H1 (cell line): ENCODE results near the gene STX11. TPM values are rescaled to one million over a fixed set of nuclear protein-coding genes. Genes with fewer than 3 reads are reported as not detected.
A peak's percentile ranks its signal among the peaks of the same experiment; 100 is the strongest.

ENCODE experiments used
- CTCF ChIA-PET: fragments of 300-600 bp; sonication (Branson Sonifier 250); formaldehyde crosslinking; loops from one replicate; lab custom pipeline; 2021; ENCODE audit not compliant: partially characterized antibody; lab: Charles Lee
- POLR2A ChIA-PET: fragments of 300-600 bp; sonication (Branson Sonifier 250); formaldehyde crosslinking; loops from one replicate; lab custom pipeline; 2021; ENCODE audit warnings: inconsistent platforms; ENCODE audit not compliant: partially characterized antibody; lab: Charles Lee
- DNase-seq, 2 experiments: peaks; one replicate each; pipeline versions ENCODE4 v3.0.0 to v3.0.0-alpha.2; 2010 to 2022; ENCODE audit warnings: low spot score in 2 of 2, low read depth in 1 of 2, mixed read lengths in 1 of 2
- FAIRE-seq: peaks from 2 replicates; lab custom pipeline; 2011; peaks lifted over from hg19 to GRCh38; lab: Jason Lieb, UNC
- H2AFZ ChIP-seq: 2 replicates; pipeline ENCODE4 v1.8.1; 2012; ENCODE audit warnings: low read length, inconsistent platforms
- H2AK5ac ChIP-seq: 2 replicates; pipeline ENCODE4 v1.6.1; 2013; ENCODE audit warnings: low read depth, low read length
- H2BK120ac ChIP-seq: replicated peaks from 2 replicates; pipeline ENCODE3; 2013; ENCODE audit warnings: low read depth, low read length, inconsistent platforms
- H2BK12ac ChIP-seq: 2 replicates; pipeline ENCODE4 v1.6.1; 2013; ENCODE audit warnings: low read depth, low read length
- H2BK15ac ChIP-seq: 2 replicates; pipeline ENCODE4 v1.6.1; 2013; ENCODE audit warnings: low read length
- H2BK20ac ChIP-seq: 2 replicates; pipeline ENCODE4 v1.6.1; 2013; ENCODE audit warnings: low read length
- H2BK5ac ChIP-seq: 2 replicates; pipeline ENCODE4 v1.6.1; 2013; ENCODE audit warnings: low read depth, low read length
- H3K14ac ChIP-seq: 2 replicates; pipeline ENCODE4 v1.6.1; 2013; ENCODE audit warnings: inconsistent platforms; ENCODE audit not compliant: insufficient read length
- H3K18ac ChIP-seq: 2 replicates; pipeline ENCODE4 v1.6.1; 2013; ENCODE audit warnings: low read length; ENCODE audit errors: extremely low read depth
- H3K23ac ChIP-seq: 2 replicates; pipeline ENCODE4 v1.6.1; 2013; ENCODE audit warnings: inconsistent platforms; ENCODE audit not compliant: insufficient read length
- H3K23me2 ChIP-seq: 2 replicates; pipeline ENCODE4 v1.6.1; 2013; ENCODE audit warnings: low read depth, low read length
- H3K27ac ChIP-seq: 2 replicates; pipeline ENCODE4 v1.6.1; 2011; ENCODE audit warnings: low read depth, low read length, inconsistent platforms
- H3K27me3 ChIP-seq, 4 experiments: replicated peaks in 1 of 4; 1 replicate in 1 of 4; 2 replicates in 3 of 4; pipeline versions ENCODE4 v1.6.1 to v1.8.1; 2011 to 2013; ENCODE audit warnings: low read length in 3 of 4, mild to moderate bottlenecking in 3 of 4, inconsistent platforms in 2 of 4, mixed read lengths in 2 of 4, moderate library complexity in 1 of 4; ENCODE audit not compliant: control insufficient read depth in 3 of 4, insufficient read depth in 3 of 4; ENCODE audit errors: extremely low read depth in 1 of 4
- H3K36me3 ChIP-seq, 4 experiments: 2 replicates each; pipeline versions ENCODE4 v1.6.1 to v1.8.1; 2011 to 2013; ENCODE audit warnings: mild to moderate bottlenecking in 4 of 4, low read length in 3 of 4, moderate library complexity in 2 of 4, control low read depth in 1 of 4, inconsistent platforms in 1 of 4; ENCODE audit not compliant: insufficient read depth in 4 of 4, control insufficient read depth in 2 of 4
- H3K4ac ChIP-seq: replicated peaks from 2 replicates; pipeline ENCODE3; 2013; ENCODE audit warnings: low read length, low read depth, mixed read lengths, inconsistent platforms; ENCODE audit not compliant: insufficient read length
- H3K4me1 ChIP-seq, 4 experiments: replicated peaks in 1 of 4; 1 replicate in 1 of 4; 2 replicates in 3 of 4; pipeline versions ENCODE4 v1.6.1 to v1.8.1; 2011 to 2013; ENCODE audit warnings: low read length in 3 of 4, inconsistent platforms in 2 of 4, mixed read lengths in 1 of 4; ENCODE audit not compliant: insufficient read depth in 4 of 4, control insufficient read depth in 3 of 4
- H3K4me2 ChIP-seq, 2 experiments: 2 replicates each; pipeline versions ENCODE4 v1.6.1 to v1.8.1; 2011 to 2013; ENCODE audit warnings: low read depth in 2 of 2, low read length in 2 of 2, control low read depth in 1 of 2, inconsistent platforms in 1 of 2, mild to moderate bottlenecking in 1 of 2; ENCODE audit not compliant: insufficient read depth in 1 of 2
- H3K4me3 ChIP-seq, 4 experiments: fragments of 200-600, 300-600 bp in 1 of 4; sonication (generic), shearing (Covaris generic), sonication (Bioruptor Twin) in 1 of 4; 2 replicates each; pipeline versions ENCODE4 v1.5.1 to v1.8.1; 2011 to 2016; ENCODE audit warnings: low read length in 4 of 4, low read depth in 3 of 4, control low read depth in 2 of 4, inconsistent platforms in 2 of 4, mild to moderate bottlenecking in 2 of 4, mixed read lengths in 1 of 4, moderate library complexity in 1 of 4; ENCODE audit not compliant: insufficient read depth in 2 of 4; ENCODE audit errors: extremely low read depth in 1 of 4
- H3K56ac ChIP-seq: replicated peaks from 2 replicates; pipeline ENCODE3; 2013; ENCODE audit warnings: low read depth, mild to moderate bottlenecking, mixed read lengths, low read length, inconsistent platforms; ENCODE audit not compliant: insufficient read length
- H3K79me1 ChIP-seq: 2 replicates; pipeline ENCODE4 v1.6.1; 2013; ENCODE audit warnings: low read depth, low read length, control low read depth
- H3K79me2 ChIP-seq, 2 experiments: 2 replicates each; pipeline versions ENCODE4 v1.6.1 to v1.8.1; 2012 to 2013; ENCODE audit warnings: low read length in 2 of 2, mild to moderate bottlenecking in 2 of 2, inconsistent platforms in 1 of 2; ENCODE audit not compliant: insufficient read depth in 2 of 2, control insufficient read depth in 1 of 2
- H3K9ac ChIP-seq, 4 experiments: replicated peaks in 1 of 4; 1 replicate in 1 of 4; 2 replicates in 3 of 4; pipeline versions ENCODE4 v1.6.1 to v1.8.1; 2011 to 2013; ENCODE audit warnings: low read depth in 3 of 4, low read length in 3 of 4, control low read depth in 2 of 4, mild to moderate bottlenecking in 2 of 4, moderate library complexity in 2 of 4, inconsistent platforms in 1 of 4; ENCODE audit errors: extremely low read depth in 1 of 4
- H3K9me3 ChIP-seq, 2 experiments: 2 replicates each; pipeline versions ENCODE4 v1.6.1 to v1.8.1; 2012 to 2013; ENCODE audit warnings: mild to moderate bottlenecking in 2 of 2, moderate library complexity in 2 of 2, control low read depth in 1 of 2, inconsistent platforms in 1 of 2, low read depth in 1 of 2, low read length in 1 of 2, mixed read lengths in 1 of 2; ENCODE audit not compliant: insufficient read depth in 2 of 2
- H4K20me1 ChIP-seq, 2 experiments: replicated peaks in 1 of 2; 2 replicates each; pipeline versions ENCODE3 to v1.8.1; 2011 to 2013; ENCODE audit warnings: inconsistent platforms in 2 of 2, low read length in 2 of 2, mild to moderate bottlenecking in 1 of 2; ENCODE audit not compliant: insufficient read depth in 2 of 2, control insufficient read depth in 1 of 2
- H4K5ac ChIP-seq: 2 replicates; pipeline ENCODE4 v1.6.1; 2013; ENCODE audit warnings: low read length, low read depth, mixed read lengths, inconsistent platforms; ENCODE audit not compliant: insufficient read length
- H4K8ac ChIP-seq: 2 replicates; pipeline ENCODE4 v1.8.0; 2013; ENCODE audit warnings: mild to moderate bottlenecking, moderate library complexity, low read length, inconsistent platforms; ENCODE audit not compliant: insufficient read depth; ENCODE audit errors: extremely low read depth
- H4K91ac ChIP-seq: replicated peaks from 2 replicates; pipeline ENCODE3; 2013; ENCODE audit warnings: low read length, mixed read lengths, inconsistent platforms; ENCODE audit not compliant: insufficient read length
- CHD1 ChIP-seq: IDR thresholded peaks from 2 replicates; pipeline ENCODE4 v1.6.1; 2012; ENCODE audit warnings: low read depth, low read length, improper control_type of control experiment
- CTBP2 ChIP-seq: IDR thresholded peaks from 2 replicates; pipeline ENCODE4 v1.7.0; 2011; ENCODE audit warnings: borderline replicate concordance, mild to moderate bottlenecking, moderate library complexity, mixed read lengths, low read length; ENCODE audit not compliant: insufficient read depth, insufficient read length
- SAP30 ChIP-seq: fragments of 300-600 bp; sonication (generic); IDR thresholded peaks from 2 replicates; pipeline ENCODE4 v1.7.1; 2012; ENCODE audit warnings: low read length, moderate library complexity, mild to moderate bottlenecking, inconsistent platforms; ENCODE audit not compliant: insufficient read depth, insufficient replicate concordance
- SIN3A ChIP-seq, 2 experiments: IDR thresholded peaks in 1 of 2; conservative IDR thresholded peaks in 1 of 2; 2 replicates each; pipeline ENCODE4 v1.6.1; 2011 to 2012; ENCODE audit warnings: low read length in 2 of 2, improper control_type of control experiment in 1 of 2, low read depth in 1 of 2, mild to moderate bottlenecking in 1 of 2
- SIRT6 ChIP-seq: IDR thresholded peaks from one replicate; pipeline ENCODE4 v1.7.1; 2012; ENCODE audit warnings: low read length, inconsistent platforms
- WGBS, 2 experiments: shearing (Covaris generic) in 1 of 2; methylation state at CpG; one replicate each; pipeline versions ENCODE4 v1.1.6 to v1.1.7; 2013 to 2015; ENCODE audit warnings: low lambda C conversion rate in 2 of 2, mixed read lengths in 2 of 2, inconsistent platforms in 1 of 2, low coverage in 1 of 2, missing lambda C conversion rate in 1 of 2; ENCODE audit not compliant: insufficient replicate concordance in 2 of 2, insufficient coverage in 1 of 2, insufficient read length in 1 of 2; ENCODE audit errors: extremely low coverage in 1 of 2, missing lambda C conversion rate in 1 of 2; 5-methylcytosine and 5-hydroxymethylcytosine counted together
- polyA plus RNA-seq, 7 experiments: library from polyadenylated mRNA; depleted of rRNA in 3 of 7; stranded (reverse) in 5 of 7; unstranded in 2 of 7; fragments of >200 nt in 5 of 7; fragments of 200-250 nt in 2 of 7; gene quantifications; 1 replicate in 5 of 7; 2 replicates in 1 of 7; 4 replicates in 1 of 7; pipeline versions ENCODE4 v1.2.1 to v1.2.3, GENCODE V29; 2011 to 2013; ENCODE audit warnings: missing spikeins in 2 of 7, mixed read lengths in 2 of 7
- total RNA-seq: library from RNA; stranded (reverse); fragmentation: NEBNext Ultra II Directional; extraction: Animal tissue kit (Norgen Biotek cat#: 25700); gene quantifications from 2 replicates; pipeline ENCODE4 v1.2.1, GENCODE V29; 2021

The STX11 gene
- total and polyA plus RNA-seq, 2 of the 8 experiments (the other 6 are each of a cell fraction or from before 2014, with no cell fraction given) = 0.15 to 0.34 TPM

DNA sequence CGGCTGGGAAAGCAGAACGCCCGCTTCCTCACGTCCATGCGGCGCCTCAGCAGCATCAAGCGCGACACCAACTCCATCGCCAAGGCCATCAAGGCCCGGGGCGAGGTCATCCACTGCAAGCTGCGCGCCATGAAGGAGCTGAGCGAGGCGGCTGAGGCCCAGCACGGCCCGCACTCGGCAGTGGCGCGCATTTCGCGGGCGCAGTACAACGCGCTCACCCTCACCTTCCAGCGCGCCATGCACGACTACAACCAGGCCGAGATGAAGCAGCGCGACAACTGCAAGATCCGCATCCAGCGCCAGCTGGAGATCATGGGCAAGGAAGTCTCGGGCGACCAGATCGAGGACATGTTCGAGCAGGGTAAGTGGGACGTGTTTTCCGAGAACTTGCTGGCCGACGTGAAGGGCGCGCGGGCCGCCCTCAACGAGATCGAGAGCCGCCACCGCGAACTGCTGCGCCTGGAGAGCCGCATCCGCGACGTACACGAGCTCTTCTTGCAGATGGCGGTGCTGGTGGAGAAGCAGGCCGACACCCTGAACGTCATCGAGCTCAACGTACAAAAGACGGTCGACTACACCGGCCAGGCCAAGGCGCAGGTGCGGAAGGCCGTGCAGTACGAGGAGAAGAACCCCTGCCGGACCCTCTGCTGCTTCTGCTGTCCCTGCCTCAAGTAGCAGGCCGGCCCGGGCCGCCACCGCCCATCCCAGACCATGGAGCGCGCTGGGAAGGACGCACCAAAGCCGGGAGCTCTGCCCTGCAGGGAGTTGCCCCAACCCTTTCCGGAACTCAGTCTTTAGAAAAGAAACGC, 36.7 kb downstream of the STX11 start:
- H4K91ac ChIP-seq = no peak overlapping the region
- no peaks in the 10 kb centered on the region for H3K23me2 ChIP-seq
- POLR2A ChIA-PET = no interaction called here
- no peak overlapping the region for H2BK15ac ChIP-seq
- no peaks in the 10 kb centered on the region for H3K36me3 ChIP-seq
- H3K79me2 ChIP-seq = no peaks in the 10 kb centered on the region
- H2AK5ac ChIP-seq = no peak overlapping the region
- no peak overlapping the region for H3K27ac ChIP-seq
- no peak overlapping the region for H3K23ac ChIP-seq
- peak overlapping the region; percentile 68 for H4K8ac ChIP-seq
- H2BK5ac ChIP-seq = no peak overlapping the region
- no peak overlapping the region for H3K56ac ChIP-seq
- H3K4ac ChIP-seq = no peak overlapping the region
- H4K5ac ChIP-seq = no peak overlapping the region
- H3K18ac ChIP-seq = no peak overlapping the region
- no peak overlapping the region for H3K4me2 ChIP-seq
- TF ChIP-seq CHD1 (no peak), SIRT6 (no peak), SAP30 (no peak), SIN3A (conservative IDR thresholded peaks at IDR 0.05 in 1 of 2, IDR thresholded peaks at IDR 0.05 in 1 of 2; ENCODE audit: low read depth in 1 of 2, low read length in 2 of 2) (no peak), CTBP2 (no peak)
- FAIRE-seq (no peak), DNase-seq (no peak)
- CTCF ChIA-PET = no interaction called here
- H2BK12ac ChIP-seq = no peak overlapping the region
- H3K79me1 ChIP-seq = no peaks in the 10 kb centered on the region
- H3K9ac ChIP-seq = no peak overlapping the region
- no peaks in the 10 kb centered on the region for H3K27me3 ChIP-seq
- H3K9me3 ChIP-seq = no peaks in the 10 kb centered on the region
- peak overlapping the region; percentile 38; the same call in 1 of the 2 replicates for H2AFZ ChIP-seq
- no peak overlapping the region for H3K14ac ChIP-seq
- no peak overlapping the region for H2BK120ac ChIP-seq
- no peak overlapping the region for H2BK20ac ChIP-seq
- no peaks in the 10 kb centered on the region for H4K20me1 ChIP-seq
- H3K4me3 ChIP-seq = no peak overlapping the region
- 96% methylated on average over 79 of the region's 79 CpGs; no CpG with 5 or more reads in 1 of the 2 experiments for WGBS, 2 experiments
- no peaks in the 10 kb centered on the region for H3K4me1 ChIP-seq
